SU-DHL-6 (cell line): Measurements from ENCODE around the gene NAPA.

Experiments used
- H2AFZ ChIP-seq: fragments of 200-600 bp; sonication (generic); 2 replicates; pipeline ENCODE4 v1.6.1; 2014; ENCODE audit warnings: low read depth, mild to moderate bottlenecking, moderate library complexity, mixed read lengths, antibody characterized with exemption, low read length; ENCODE audit not compliant: severe bottlenecking
- H3F3A ChIP-seq: fragments of 200-600 bp; shearing (Covaris generic); 2 replicates; pipeline ENCODE4 v1.6.0; 2016; ENCODE audit warnings: antibody characterized with exemption, mild to moderate bottlenecking; ENCODE audit not compliant: insufficient read depth
- H3K27ac ChIP-seq: fragments of 200-600 bp; sonication (generic); 2 replicates; pipeline ENCODE4 v1.5.1; 2016; ENCODE audit warnings: low read depth, mild to moderate bottlenecking, low read length, moderate library complexity, mixed read lengths
- H3K27me3 ChIP-seq: fragments of 200-600 bp; sonication (generic), shearing (Covaris generic); 2 replicates; pipeline ENCODE4 v1.6.0; 2014; ENCODE audit warnings: mild to moderate bottlenecking, low read length
- H3K36me3 ChIP-seq: fragments of 200-600 bp; sonication (generic); 2 replicates; pipeline ENCODE4 v1.6.1; 2014; ENCODE audit warnings: mild to moderate bottlenecking, low read length, mixed read lengths
- H3K4me2 ChIP-seq: fragments of 300-600, 200-600 bp; shearing (Covaris generic), sonication (generic); 2 replicates; pipeline ENCODE4 v1.6.0; 2014; ENCODE audit warnings: low read length, low read depth, mild to moderate bottlenecking; ENCODE audit not compliant: poor library complexity, severe bottlenecking
- H3K4me3 ChIP-seq: fragments of 200-600 bp; sonication (generic); 2 replicates; pipeline ENCODE4 v1.5.1; 2014; ENCODE audit warnings: antibody characterized with exemption, low read length, mild to moderate bottlenecking, mixed read lengths; ENCODE audit not compliant: insufficient read depth, poor library complexity, severe bottlenecking
- H3K79me2 ChIP-seq: fragments of 200-600 bp; sonication (generic); 2 replicates; pipeline ENCODE4 v1.6.1; 2014; ENCODE audit warnings: mild to moderate bottlenecking, low read length, moderate library complexity; ENCODE audit not compliant: insufficient read depth
- H3K9ac ChIP-seq: fragments of 200-600 bp; sonication (generic); 2 replicates; pipeline ENCODE4 v1.7.0; 2014; ENCODE audit warnings: mild to moderate bottlenecking, low read length
- H3K9me2 ChIP-seq: fragments of 200-600 bp; sonication (generic); replicated peaks from 2 replicates; pipeline ENCODE4 v1.6.1; 2014; ENCODE audit warnings: low read length; ENCODE audit not compliant: insufficient read depth
- H3K9me3 ChIP-seq: fragments of 200-600 bp; sonication (generic); 2 replicates; pipeline ENCODE4 v1.6.1; 2014; ENCODE audit warnings: low read length, mixed read lengths; ENCODE audit not compliant: insufficient read depth
- H4K20me1 ChIP-seq: fragments of 200-600 bp; sonication (generic); 2 replicates; pipeline ENCODE4 v1.6.1; 2014; ENCODE audit warnings: low read depth, mild to moderate bottlenecking, antibody characterized with exemption, low read length, moderate library complexity, mixed read lengths
- CTCF ChIP-seq: fragments of 200-600 bp; sonication (generic); IDR thresholded peaks from one replicate; pipeline ENCODE4 v1.5.1; 2017; ENCODE audit warnings: antibody characterized with exemption, mild to moderate bottlenecking, low read length, moderate library complexity; ENCODE audit not compliant: insufficient read depth, poor library complexity, severe bottlenecking
- EZH2phosphoT487 ChIP-seq: fragments of 200-600 bp; sonication (generic), shearing (Covaris generic); conservative IDR thresholded peaks from 2 replicates; pipeline ENCODE4 v1.6.1; 2018; ENCODE audit warnings: mild to moderate bottlenecking, antibody characterized with exemption, low read length, moderate library complexity, mixed read lengths

NAPA gene

GRCh38 chr19:47514869-47515588 is at the start of gene NAPA:
TSS of gene NAPA (minus strand) at chr19:47515063. CDS start at chr19:47514940, 123 bp downstream.
- no peaks in the 10 kb centered on the region for H3K27me3 ChIP-seq

GRCh38 chr19:47564081-47564480 is 49.2 kb upstream of the NAPA start:
- no peak for TF ChIP-seq EZH2phosphoT487
- no peak for TF ChIP-seq CTCF
- Histone ChIP-seq H3K4me3 (no peak overlapping the region), H3K27ac (no peak overlapping the region)

More at GRCh38 chr19:47514869-47515588, at the start of gene NAPA:
- TF ChIP-seq CTCF (no peak), EZH2phosphoT487 (no peak)
- no peaks in the 10 kb centered on the region for H3K9me3 ChIP-seq
- H3K36me3 ChIP-seq, result no peaks in the 10 kb centered on the region
- peaks cover 11% of the 10 kb centered on the region for H3F3A ChIP-seq
- H3K79me2 ChIP-seq, result peaks cover 46% of the 10 kb centered on the region
- H4K20me1 ChIP-seq, result no peaks in the 10 kb centered on the region
- H3K4me3 ChIP-seq, result peak within 1 kb of the TSS; percentile 98
- peak within 1 kb of the TSS; percentile 94 for H2AFZ ChIP-seq
- peak within 1 kb of the TSS; percentile 76 for H3K4me2 ChIP-seq
- H3K9ac ChIP-seq, result peak within 1 kb of the TSS; percentile 96
- H3K9me2 ChIP-seq, result no peaks in the 10 kb centered on the region
- H3K27ac ChIP-seq, result peak within 1 kb of the TSS; percentile 52

GRCh38 chr19:47561440-47562057 is 46.7 kb upstream of the NAPA start:
- TF ChIP-seq CTCF, result no peak
- TF ChIP-seq EZH2phosphoT487, result no peak
- Histone ChIP-seq H3K4me2 (no peak overlapping the region), H3K27ac (no peak overlapping the region), H4K20me1 (no peaks in the 10 kb centered on the region), H3K79me2 (no peaks in the 10 kb centered on the region), H3K9ac (no peak overlapping the region), H3K4me3 (no peak overlapping the region), H2AFZ (no peak overlapping the region), H3K9me2 (no peaks in the 10 kb centered on the region), H3K9me3 (no peaks in the 10 kb centered on the region), H3F3A (no peaks in the 10 kb centered on the region), H3K36me3 (no peaks in the 10 kb centered on the region), H3K27me3 (no peaks in the 10 kb centered on the region)

More at GRCh38 chr19:47564081-47564480, 49.2 kb upstream of the NAPA start:
- no peak overlapping the region for H3K9ac ChIP-seq
- H3K79me2 ChIP-seq, result no peaks in the 10 kb centered on the region
- H3K36me3 ChIP-seq, result no peaks in the 10 kb centered on the region
- no peaks in the 10 kb centered on the region for H3K9me2 ChIP-seq
- H3F3A ChIP-seq, result no peaks in the 10 kb centered on the region
- H2AFZ ChIP-seq, result no peak overlapping the region
- no peak overlapping the region for H3K4me2 ChIP-seq
- no peaks in the 10 kb centered on the region for H3K27me3 ChIP-seq
- no peaks in the 10 kb centered on the region for H4K20me1 ChIP-seq
- H3K9me3 ChIP-seq, result no peaks in the 10 kb centered on the region
